ENCODE results near the gene RIMS1.

RIMS1 gene

DNA sequence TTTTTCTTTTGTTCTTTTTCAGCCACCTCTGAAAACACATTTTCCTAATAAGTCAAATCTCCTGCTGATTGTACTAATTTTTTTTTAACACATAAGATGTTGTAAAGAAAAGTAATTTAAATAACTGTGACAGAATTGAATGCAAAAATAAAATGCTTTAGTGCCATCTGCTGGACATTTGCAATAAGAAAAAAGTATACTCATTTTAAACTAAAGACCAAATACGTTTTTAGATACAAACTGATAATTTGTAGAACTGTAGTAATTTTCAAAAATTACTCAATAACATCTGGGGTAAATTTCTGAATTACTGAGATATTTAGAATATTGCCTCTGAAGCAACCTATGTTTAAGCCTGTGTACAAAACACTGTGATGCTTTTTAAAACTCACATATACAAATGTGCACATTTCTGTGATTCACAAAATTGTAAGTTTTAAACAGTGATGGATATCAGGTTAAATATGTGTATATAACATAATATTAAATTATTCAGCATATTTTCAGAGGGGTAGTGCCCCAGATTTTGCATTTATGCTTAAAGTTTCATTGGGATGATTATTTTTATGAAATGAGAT lies 198.7 kb downstream of the RIMS1 start:
- DNase-seq (ENCODE audit: low spot score): peak; percentile 16

DNA sequence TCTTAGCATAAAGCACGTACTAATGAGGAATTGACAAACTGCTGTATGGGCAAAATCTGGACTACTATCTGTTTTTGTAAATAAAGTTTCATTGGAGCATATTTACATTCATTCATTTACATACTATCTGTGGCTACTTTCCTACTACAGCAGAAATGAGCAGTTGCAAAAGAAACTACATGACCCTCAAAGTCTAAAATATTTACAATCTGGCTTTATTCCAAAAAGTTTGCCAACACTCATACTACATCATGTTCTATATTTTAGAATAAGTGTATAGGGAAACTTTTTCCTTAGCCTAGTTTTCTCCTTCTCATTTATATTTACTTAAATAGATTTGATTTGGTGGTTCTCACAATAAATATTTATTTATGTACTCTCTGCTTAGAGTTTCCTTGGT lies 208.2 kb downstream of the RIMS1 start:
- DNase-seq (ENCODE audit: low spot score): no peak

DNA sequence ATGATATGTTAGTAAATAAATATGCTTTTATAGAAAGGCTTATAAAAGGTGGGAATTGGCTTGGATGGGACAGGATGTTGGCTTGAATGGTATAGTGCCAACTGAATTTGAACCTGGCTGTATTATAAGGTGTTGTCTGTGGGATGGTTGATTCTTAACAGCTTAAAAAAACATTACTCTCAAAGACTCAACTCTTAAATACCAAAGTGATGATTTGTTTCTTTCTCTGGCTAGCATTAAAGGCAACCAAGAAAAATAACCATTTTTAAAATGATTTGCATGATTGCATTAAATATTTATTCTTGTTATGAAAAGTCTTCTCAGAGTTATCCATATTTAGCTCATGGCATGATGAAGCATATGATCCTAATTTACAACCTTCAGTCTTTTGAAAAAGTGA lies 216.2 kb downstream of the RIMS1 start:
- no peak for DNase-seq (ENCODE audit: low spot score)

DNA sequence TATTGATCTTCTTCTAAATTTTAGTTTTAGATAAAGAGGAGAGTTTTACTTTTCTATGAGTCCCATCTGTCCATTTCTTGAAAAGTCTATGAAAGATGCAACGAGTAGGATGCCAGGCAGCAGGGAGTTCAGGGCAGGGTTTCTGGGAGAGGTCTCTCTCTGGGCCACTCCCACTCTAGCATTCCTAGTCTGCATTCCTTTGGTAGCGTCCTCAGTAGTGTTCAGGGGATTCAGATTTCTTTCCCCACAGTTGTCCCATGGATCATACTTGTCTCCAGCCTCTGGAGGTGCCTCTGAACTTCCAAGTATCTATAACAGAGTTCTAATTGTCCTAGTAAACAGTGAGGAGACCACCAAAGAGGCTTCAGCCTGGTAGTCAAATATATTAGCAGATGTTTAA lies 225.3 kb downstream of the RIMS1 start:
- no peak for DNase-seq (ENCODE audit: low spot score)

DNA sequence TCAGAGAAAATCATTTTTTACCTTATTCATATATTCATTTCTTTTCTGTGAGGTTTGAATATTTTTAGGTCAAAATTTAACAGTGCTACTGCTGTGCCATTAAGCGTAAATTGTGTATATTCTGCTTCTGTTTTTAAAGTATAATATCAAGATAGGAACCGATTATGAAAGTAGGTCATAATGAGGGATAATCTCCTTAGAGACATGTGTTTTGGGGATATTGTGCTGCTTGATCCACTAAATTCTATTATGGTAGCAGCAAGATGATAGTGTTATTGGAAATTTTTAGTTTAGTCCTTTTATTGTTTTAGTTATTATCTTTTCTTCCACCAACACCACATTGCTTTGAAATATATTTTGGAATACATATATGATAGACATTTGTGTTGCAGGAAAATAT lies 244.0 kb downstream of the RIMS1 start:
- no peak for DNase-seq (ENCODE audit: low spot score)

DNA sequence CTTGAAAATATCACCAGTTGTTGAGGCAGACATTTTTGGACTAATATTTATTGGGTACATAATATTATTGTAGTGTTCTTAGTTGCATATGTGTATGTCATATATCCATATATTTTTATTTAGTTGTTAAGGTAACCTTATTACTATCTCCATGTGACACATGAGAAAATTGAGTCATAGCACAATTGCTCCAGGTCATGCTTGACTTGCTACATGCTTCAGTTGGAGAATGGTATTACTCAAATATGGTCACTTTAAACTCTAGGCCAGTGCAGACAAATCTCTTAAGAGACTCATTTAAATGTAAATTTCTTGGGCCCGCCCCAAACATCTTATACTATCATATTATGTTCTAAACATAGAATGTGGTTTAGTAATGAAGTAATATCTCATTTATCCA lies 246.1 kb downstream of the RIMS1 start:
- no peak for DNase-seq (ENCODE audit: low spot score)

DNA sequence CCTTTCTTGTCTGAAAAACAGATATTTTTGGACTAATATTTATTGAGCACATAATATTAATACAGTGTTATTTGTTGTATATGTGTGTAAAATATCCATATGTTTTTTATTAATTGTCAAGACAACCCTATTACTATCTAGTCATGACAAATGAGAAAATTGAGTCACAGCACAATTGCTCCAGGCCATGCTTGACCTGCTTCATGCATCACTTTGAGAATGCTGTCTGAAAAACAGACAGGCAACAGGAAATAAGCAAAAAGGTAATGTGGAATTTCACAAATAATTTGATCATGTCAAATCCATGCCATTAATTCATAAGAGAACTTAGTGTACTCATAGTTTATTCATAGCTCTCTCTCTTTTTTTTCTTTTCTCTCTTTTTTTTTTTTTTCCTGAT lies 246.5 kb downstream of the RIMS1 start:
- no peak for DNase-seq (ENCODE audit: low spot score)

DNA sequence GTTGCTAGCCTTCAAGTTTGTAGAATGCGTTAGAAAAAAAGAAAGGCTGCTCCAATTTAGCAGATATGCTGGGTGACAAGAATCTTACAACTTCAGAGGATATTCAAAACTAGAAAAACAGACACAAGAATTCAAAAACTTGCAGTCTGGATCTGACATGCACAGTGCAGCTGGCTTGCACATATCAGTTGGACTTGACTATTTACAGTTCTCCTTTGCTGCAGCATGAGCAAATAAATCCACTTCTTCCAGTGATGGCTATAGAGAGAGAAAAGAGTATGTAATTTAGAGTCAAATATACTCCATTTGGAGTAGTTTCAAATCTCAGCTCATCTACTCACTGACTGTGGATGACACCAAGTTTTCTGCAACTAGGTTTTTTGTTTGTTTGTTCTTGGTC lies 247.0 kb downstream of the RIMS1 start:
- no peak for DNase-seq (ENCODE audit: low spot score)

DNA sequence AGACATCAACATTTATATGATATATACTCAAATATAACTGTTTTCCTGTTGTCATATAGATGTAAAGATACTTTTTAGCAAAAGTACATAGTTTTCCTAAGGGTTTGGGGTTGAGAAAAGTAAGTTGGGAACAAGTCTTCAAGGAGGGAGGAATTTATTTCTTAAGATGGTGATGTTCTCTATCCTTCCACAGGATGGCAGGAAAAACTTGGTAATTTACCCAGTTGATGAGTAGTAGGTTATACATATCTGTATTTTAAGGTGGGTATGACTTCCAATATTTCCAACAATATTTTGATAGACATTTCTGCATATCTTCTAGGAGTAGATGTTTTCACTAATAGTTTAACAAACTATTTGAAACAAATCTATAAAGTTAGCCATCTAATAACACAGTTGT lies 254.4 kb downstream of the RIMS1 start:
- no peak for DNase-seq (ENCODE audit: low spot score)

DNA sequence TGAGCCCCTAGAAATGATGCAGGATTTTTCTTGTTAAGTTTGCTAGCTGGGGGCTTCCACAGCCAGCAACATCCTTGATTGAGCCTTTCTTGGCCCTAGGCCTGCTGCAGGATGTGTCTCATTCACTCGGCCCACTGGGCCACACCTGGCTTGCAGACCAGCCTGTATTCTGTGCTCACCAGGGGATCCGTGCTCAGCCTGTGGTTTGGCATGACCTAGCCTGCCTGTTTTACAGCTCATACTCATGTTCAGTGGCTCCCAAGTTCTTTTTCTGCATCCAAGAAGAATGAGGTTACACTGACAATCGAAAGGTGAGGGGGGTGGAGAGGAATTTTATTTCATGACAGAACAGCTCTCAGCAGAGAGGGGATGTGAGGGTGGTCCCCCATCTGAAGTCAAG lies 263.4 kb downstream of the RIMS1 start:
- DNase-seq (ENCODE audit: low spot score): no peak

DNA sequence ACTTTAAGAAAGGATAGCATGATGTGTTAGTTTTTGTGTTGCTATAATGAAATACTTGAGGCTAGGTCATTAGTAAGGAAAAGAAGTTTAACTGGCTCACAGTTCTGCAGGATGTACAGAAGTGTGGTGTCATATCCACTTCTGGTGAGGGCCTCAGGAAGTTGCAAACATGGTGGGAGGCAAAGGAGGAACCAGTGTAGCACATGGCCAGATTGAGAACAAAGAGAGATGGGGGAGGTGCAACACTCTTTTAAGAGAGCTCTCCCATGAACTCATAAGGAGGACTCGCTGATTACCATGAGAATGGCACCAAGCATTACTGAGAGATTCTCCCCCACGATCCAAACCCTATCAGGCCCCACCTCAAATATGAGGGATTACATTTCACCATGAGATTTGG lies 265.4 kb downstream of the RIMS1 start:
- DNase-seq (ENCODE audit: low spot score): no peak

DNA sequence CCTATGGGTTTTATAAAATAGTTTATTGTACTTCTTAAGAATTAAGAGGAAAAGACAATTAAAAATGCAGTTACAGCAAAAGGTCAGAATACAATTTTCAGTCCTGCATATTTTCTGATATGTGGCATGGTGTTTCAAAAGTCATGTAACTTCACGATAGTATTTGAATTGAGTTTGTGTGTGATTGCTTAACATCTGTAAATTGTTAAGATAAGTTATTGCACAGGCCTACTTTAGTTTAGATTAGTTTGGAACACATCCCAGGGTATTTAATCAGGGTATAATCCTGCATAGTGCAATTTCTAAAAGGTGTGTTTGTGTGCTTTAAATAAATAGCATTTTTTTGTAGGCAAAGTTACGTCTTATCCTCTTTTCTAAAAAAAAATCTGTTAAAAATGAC lies 289.6 kb downstream of the RIMS1 start:
- DNase-seq (ENCODE audit: low spot score): no peak

DNA sequence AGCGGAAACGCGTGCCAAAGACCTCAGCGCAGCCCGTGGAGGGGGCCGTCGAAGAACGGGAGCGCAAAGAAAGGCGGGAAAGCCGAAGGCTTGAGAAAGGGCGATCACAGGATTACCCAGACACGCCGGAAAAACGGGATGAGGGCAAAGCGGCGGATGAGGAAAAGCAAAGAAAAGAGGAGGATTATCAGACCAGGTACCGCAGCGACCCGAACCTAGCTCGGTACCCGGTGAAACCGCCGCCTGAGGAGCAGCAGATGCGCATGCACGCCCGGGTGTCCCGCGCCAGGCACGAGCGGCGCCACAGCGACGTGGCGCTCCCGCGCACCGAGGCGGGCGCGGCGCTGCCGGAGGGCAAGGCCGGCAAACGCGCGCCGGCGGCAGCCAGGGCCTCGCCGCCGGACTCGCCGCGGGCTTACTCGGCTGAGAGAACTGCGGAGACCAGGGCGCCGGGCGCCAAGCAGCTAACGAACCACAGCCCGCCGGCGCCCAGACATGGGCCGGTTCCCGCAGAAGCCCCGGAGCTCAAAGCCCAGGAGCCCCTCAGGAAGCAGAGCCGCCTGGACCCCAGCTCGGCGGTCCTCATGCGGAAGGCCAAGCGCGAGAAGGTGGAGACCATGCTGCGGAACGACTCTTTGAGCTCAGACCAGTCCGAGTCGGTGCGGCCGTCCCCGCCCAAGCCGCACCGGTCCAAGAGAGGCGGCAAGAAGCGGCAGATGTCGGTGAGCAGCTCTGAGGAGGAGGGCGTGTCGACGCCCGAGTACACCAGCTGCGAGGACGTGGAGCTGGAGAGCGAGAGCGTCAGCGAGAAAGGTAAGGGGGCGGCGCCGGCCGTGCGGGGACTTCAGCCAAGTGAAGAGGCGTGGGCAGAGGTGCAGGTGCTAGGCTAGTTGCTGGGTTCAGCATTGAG lies 296.2 kb downstream of the RIMS1 start:
- DNase-seq (ENCODE audit: low spot score): peak; percentile 20

DNA sequence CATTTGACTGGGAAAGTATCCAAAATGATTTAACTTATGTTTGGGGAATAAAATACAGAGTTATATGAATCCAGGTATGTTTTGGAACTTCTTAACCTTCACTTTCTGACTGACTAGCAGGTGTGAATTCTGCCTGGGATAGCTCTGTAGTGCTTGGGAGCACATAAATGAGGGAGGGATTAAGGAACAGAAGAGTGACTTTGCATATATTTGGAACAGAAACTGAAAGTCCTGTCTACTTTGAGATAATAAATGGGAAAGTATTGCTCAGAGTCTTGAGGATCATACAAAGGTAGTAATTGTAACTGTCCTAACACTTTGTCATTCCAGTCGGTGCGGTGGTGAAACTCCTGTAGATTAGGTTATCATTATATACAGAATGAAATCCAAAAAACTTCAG lies 317.6 kb downstream of the RIMS1 start:
- DNase-seq (ENCODE audit: low spot score): no peak

DNA sequence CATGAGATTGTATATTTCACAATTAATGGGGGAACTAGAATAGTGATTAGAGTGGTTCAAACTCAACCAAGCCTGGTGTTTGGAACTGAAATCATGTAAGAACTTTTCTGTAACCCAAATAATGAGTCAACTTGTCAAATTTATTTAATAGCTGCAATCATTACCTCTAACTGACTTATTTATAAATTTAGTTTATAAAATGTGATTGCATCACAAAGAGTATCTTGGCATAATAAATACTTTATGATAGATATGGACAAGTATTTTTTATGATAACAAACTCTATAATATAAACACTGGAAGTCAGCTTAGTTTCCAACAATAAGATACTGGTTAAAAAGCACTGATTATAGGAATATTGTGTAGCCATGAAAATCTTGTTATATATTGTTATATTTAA lies 319.1 kb downstream of the RIMS1 start:
- DNase-seq (ENCODE audit: low spot score): no peak

DNA sequence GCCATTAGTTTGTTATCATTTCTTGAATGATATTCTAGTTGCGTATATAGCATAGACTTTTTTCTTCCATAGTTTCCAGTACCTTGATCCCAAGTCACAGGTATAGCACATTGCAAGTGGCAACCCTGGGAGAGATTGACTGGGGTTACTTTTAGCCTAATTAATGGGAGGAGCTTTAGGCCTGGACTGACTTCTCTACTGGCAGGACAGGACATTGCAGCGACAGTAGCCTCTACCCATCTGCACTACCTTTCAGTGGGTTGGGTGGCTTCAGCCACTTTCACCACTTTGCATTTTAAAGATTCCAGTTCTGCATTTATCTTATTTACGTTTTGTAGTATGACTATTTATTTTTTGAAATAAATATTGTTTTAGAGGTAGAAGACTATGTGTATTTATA lies 320.3 kb downstream of the RIMS1 start:
- no peak for DNase-seq (ENCODE audit: low spot score)

DNA sequence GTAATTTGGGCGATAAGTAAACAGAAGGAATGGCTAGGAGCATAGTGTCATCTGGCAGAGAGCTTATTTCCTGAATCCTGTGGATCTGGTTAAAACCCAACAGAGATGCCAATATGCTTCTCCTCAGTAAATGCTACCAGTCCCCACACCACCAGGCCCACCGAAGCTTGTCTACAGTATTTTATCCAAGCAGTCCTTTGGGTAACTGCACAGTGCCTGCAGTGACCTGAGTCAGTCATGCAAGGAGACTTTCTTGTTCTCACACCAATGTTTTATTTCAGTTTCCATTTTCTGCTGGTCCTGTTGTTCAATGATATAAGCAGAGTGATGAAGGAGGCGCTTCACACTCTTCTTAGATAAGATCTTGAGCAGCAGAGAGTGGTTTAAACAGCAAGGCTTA lies 326.3 kb downstream of the RIMS1 start:
- no peak for DNase-seq (ENCODE audit: low spot score)

DNA sequence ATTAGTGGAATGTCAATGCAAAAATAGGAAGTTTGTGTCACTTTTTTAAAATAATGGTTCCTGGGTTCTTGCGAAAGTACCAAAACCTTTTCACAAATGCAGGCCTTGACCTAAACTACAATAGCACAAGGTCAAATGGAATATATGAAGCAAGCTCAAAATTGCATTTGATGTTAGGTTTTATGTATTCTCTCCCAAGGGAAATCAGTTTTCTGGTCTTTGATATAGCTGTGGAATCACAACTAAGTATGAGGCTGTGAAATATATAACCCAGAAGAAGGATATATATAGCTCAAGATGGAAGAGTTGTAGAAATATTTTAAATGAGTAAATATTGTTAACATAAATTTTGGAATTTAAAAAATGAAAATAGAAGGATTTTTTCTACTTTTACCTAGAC lies 327.3 kb downstream of the RIMS1 start:
- no peak for DNase-seq (ENCODE audit: low spot score)

DNA sequence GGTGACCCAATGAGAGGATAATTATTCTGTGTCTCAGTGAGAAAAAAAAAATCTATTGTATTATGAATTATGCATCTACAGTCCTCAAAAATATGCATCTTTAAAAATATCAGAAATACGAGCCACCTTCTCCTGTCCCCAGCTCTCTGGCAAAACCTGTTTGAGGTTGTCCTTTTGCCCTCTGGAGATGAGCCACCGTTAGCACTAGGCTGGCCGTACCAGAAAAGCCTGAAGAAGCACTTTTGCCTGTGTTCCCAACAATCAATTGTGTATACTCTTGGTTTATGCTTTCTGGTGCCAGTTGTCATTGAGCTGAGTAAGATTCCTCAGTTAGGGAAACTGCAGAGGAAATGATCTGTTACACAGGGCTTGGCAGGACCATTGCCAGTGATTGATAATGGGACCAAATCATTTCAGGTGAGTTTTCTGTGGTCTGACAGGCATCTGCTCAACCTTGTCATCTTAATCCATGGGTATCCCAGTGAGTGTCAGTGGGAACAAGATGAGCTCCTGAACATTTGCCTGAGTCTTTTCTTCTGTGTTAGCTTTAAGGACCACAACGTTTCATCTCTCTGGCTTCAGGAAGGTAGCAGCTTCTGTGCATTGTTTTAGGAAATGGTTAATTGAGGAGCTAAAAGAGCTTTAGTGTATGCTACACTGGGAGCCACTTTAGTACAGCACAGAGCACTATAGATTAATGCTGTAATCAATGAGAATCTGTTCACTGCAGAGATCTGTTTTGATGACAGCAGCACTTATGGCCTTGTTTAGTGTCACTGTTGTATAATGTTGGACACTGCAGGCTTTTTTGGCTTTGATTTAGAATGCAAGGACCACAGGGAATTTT lies 330.1 kb downstream of the RIMS1 start:
- DNase-seq (ENCODE audit: low spot score): no peak

DNA sequence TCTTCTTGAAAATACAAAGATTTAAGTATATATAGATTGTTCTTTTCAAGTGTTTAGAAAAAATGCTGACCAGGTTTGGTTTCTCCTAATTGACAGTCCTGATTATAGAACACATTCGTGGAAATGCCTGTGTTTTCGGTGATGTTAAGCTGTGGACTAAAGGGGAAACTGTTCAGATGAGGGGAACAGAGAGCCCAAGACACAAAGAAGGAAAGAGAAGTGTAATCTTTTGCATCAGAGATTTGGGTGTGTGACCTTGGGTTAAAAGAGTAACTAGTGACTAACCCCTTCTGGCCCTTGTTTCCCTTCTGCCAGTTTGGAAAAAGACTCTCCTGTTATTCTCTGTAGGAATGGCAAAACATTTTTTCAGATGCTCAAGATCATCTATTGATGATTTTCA lies 331.3 kb downstream of the RIMS1 start:
- DNase-seq (ENCODE audit: low spot score): no peak

DNA sequence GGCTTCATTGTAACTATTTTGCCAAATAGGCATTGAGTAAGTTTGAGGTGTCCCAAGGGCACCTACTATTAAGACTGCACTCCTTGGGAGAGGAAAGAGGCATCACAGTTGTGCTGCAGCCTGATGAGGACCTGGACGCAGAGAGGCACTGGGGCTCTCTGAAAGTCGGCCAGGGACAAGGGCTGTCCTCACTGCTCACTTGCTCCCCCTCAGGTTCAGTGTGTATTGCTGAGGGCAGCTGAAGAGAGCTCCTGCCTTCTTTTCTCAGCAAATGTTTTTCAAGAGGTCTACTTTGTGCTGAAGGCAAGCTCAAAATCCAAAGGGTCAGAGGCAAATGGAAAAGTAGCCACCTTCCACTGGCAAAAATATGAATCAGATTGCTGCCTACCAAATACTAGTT lies 331.8 kb downstream of the RIMS1 start:
- peak; percentile 22 for DNase-seq (ENCODE audit: low spot score)

DNA sequence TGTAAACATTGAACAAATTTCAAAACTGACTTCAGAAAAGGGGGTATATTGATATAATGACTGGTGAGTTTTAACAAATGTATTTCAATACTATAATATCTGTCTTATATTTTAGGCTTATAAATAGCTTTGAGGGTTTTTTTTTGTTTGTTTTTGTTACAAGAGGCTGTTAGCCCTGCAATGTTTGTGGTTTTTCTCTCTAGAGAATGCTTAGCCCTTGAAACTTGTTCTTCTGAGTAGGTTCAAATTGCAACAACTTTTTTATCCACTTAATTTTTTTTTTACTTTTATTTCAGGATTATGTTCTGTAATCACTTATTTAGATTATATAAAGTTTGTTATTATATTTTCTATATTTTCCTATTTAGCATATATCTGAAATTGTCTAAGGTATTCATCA lies 333.2 kb downstream of the RIMS1 start:
- no peak for DNase-seq (ENCODE audit: low spot score)

DNA sequence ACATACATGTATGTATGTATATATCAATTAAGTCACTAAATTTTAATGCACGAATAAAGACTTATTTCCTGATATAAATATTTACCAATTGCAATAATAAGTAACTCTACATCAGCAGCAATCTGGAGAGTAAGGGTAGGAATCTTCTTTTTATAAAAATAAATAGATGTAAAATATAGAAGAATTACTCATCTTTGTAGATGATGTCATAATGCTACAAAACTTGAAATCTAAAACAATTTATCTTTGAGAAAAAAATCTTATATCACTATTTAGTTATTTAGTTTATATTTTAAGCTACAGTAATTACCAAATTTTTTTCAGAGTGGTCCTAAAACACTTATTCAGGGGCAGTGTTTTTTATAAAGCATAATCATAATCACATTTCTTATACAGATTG lies 351.7 kb downstream of the RIMS1 start:
- DNase-seq (ENCODE audit: low spot score): no peak
